Measurements from ENCODE around the gene COG1. TPM values are rescaled to one million over a fixed set of nuclear protein-coding genes. Genes with fewer than 3 reads are reported as not detected.
"Not testable (repeated sequence)": the region's sequence is repeated elsewhere in the genome, so short reads cannot be mapped to it uniquely, and the experiment has no call there.

The COG1 gene
- polyA plus RNA-seq (2013, experiment 1 of 2; ENCODE audit: insufficient read length): 29.4 TPM
- 29.6 TPM for polyA plus RNA-seq (2013, experiment 2 of 2; ENCODE audit: insufficient read length)

GRCh38 chr17:73192894-73193701 lies at the start of gene COG1:
TSS of gene COG1 (plus strand) at chr17:73193055. CDS start at chr17:73193070, 15 bp downstream.
- DNase-seq: peak; percentile 89

- not testable (repeated sequence) for DNase-seq
Observed at GRCh38 chr17:73144209-73144608, 48.6 kb upstream of the COG1 start.

DNA sequence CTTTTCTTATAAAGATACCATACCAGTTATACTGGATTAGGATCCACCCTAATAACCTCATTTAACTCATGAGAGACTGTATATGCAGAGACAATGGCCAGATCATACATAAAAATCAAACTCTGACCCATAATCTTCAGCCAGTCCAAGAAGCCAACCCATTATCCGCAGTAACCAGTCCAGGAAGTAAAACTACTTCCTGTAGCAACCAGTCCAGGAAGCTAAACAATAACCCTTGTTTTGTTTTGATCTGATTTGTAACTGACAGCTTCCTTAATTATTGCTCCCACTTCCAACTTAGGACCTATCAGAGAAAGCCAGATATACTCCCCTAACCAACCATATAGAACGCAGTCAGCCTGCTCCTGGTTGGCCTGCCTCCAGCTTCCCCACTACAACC lies 47.2 kb upstream of the COG1 start:
- no peak for DNase-seq

- DNase-seq: not testable (repeated sequence)
Observed at GRCh38 chr17:73147791-73148190, 45.1 kb upstream of the COG1 start.

- no peak for DNase-seq
Observed at GRCh38 chr17:73148540-73149334, 44.1 kb upstream of the COG1 start.

DNA sequence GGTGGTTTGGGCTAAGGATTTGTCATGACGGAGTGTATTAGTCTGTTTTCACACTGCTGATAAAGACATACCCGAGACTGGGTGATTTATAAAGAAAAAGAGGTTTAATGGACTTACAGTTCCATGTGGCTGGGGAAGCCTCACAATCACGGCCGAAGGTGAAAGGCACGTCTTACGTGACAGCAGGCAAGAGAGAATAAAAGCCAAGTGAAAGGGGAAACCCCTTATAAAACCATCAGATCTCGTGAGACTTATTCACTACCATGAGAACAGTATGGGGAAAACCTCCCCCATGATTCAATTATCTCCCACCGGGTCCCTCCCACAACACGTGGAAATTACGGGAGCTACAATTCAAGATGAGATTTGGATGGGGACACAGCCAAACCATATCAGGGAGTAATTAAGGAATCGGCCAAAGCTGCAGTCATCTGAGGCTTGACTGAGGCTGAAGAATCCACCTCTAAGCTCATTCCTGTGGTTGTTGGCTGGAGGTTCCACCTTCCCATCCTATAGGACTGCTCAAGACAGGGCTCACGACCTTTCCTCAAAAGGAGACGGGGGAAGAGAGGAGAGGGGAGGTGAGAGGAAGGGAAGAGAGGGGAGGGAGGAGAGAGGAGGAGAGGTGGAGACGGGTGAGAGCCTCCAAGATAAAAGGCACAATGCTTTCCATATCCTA lies 42.1 kb upstream of the COG1 start:
- DNase-seq: peak; percentile 9

DNA sequence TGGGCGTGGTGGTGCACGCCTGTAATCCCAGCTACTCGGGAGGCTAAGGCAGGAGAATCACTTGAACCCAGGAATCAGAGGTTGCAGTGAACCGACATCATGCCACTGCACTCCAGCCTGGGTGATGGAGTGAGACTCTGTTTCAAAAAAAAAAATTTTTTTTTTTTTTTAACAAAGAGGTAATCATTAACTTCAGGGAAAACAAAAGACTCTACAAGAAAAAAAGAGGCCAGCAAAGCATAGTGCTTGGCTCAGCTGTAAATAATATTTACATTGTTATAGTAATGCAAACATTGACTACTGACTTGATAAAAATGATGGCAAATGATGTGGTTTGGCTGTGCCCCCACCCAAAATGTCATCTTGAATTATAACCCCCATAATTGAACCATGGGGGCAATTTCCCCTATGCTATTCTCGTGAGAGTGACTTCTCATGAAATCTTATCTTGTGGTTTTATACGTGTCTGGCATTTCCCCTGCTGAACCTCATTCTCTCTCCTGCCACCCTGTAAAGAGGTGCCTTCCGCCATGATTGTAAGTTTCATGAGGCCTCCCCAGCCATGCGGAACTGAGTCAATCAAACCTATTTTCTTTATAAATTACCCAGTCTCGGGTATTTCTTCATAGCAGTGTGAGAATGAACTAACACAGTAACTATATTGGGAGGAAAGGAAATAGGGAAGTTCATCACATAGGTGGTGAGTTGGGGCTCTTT lies 40.8 kb upstream of the COG1 start:
- no peak for DNase-seq

DNA sequence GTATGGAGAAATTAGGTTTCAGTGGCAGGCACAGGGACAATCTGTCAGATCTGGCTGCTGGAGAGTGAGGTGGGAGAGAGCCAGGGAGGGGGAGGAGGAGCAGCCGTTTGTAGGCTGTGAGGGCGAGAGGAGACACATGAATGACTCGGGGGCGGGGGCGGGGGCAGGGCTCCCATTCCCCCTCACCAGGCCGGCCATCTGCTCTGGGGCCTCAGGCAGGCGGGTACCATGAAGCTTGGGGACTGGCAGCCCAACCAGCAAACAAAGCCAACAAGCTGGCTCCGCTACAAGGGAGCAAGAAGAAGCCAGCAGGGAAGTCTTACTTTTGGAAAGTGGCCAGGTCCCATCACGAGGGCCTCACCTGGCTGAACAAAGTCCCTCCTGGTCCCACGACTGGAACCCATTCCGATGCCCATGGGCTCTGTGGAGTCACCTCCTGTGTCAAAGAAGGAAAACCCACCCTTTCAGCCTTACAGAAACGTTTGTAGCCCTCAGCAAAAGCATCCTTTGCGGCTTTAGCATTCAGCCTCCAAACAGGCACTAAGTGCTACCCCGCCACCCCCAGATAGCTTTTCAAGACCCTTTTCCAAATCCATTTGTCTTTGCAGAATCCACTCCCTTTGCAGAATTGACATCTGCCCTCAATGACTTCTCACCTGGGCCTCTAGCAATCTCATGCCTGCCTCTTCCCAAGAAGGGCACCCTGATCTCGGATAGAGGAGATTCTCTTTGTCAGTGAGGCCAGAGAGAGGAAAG lies 37.3 kb upstream of the COG1 start:
- DNase-seq: no peak

- peak; percentile 63 for DNase-seq
Observed at GRCh38 chr17:73156166-73156840, 36.6 kb upstream of the COG1 start.

- no peak for DNase-seq
Observed at GRCh38 chr17:73156887-73157520, 35.9 kb upstream of the COG1 start.

- DNase-seq: no peak
Observed at GRCh38 chr17:73157521-73157890, 35.3 kb upstream of the COG1 start.

DNA sequence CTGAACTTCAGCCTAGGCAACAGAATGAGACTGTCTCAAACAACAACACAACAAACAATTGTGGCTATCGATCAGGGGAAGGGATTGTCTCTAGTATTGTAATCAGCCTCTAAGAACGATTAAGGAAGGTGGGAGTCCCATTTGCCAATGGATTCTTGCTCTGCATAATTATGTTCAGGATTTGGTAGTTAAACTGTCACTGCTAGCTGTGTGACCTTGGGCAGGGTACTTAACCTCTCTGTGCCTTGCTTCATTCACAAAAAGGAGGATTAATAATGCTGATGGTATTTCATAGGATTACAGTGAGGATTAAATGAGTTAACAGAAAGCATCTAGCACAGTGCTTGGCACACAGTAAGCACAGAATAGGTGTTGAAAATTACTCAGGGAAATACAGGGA lies 34.7 kb upstream of the COG1 start:
- DNase-seq: no peak

GRCh38 chr17:73160980-73161630 lies 31.8 kb upstream of the COG1 start:
- no peak for DNase-seq

- no peak for DNase-seq
Observed at GRCh38 chr17:73163043-73163442, 29.8 kb upstream of the COG1 start.

- no peak for DNase-seq
Observed at GRCh38 chr17:73165616-73166404, 27.0 kb upstream of the COG1 start.

GRCh38 chr17:73166731-73167581 lies 25.9 kb upstream of the COG1 start:
- DNase-seq: no peak

DNA sequence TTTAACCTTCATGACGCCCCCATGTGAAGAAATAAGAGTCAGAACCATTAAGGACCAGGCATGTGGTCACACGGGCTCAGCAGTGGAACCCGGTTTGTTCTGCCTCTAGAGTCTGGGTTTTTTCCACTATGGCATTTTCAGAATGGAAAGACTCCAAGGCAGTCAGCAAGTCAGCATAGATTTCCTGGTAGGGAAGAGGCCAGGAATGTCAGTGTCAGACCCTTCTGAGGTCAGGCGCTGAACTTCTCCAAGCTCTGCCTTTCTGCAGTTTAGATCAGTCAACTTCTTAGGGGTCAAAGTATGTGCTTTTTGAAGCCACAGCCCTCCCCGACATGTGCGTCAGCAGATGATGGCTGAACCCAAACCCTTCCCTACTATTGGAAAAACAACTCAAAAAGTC lies 24.2 kb upstream of the COG1 start:
- DNase-seq: no peak

DNA sequence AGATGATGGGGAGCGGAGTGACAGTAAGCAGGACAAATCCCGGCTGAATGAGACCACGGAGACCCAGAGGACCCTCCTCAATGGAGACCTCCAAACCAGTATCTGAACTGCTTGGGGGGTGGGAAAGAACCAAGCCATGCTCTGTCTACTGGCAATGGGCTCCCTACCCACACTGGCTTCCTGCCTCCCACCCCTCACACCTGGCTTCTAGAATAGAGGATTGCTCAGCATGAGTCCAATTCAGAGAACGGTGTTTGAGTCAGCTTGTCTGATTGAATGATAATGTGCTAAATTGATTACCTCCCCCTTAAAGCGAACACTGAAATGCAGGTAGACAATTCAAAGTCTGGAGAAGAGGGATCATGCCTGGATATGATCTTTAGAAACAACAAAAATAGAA lies 22.5 kb upstream of the COG1 start:
- DNase-seq: no peak
